HEK293T (cell line): ENCODE results near the gene SPPL3.

Source experiments
- BHLHE40 ChIP-seq: fragments of 450-650 bp; IDR thresholded peaks from 2 replicates; pipeline ENCODE4 v1.6.1; 2016; ENCODE audit warnings: mild to moderate bottlenecking, moderate library complexity, borderline replicate concordance
- ELF4 ChIP-seq: fragments of 450-650 bp; IDR thresholded peaks from 2 replicates; pipeline ENCODE4 v1.6.1; 2017; ENCODE audit warnings: antibody characterized with exemption
- FOXA1 ChIP-seq: fragments of 450-650 bp; IDR thresholded peaks from 2 replicates; pipeline ENCODE4 v1.6.1; 2016; ENCODE audit warnings: mild to moderate bottlenecking
- FOXK2 ChIP-seq: fragments of 450-650 bp; IDR thresholded peaks from 2 replicates; pipeline ENCODE4 v1.6.1; 2016; ENCODE audit warnings: mild to moderate bottlenecking
- FOXM1 ChIP-seq: fragments of 450-650 bp; IDR thresholded peaks from 2 replicates; pipeline ENCODE4 v1.6.1; 2017; ENCODE audit warnings: mild to moderate bottlenecking, borderline replicate concordance
- HDGF ChIP-seq: fragments of 450-650 bp; IDR thresholded peaks from 2 replicates; pipeline ENCODE4 v1.6.1; 2017; ENCODE audit warnings: antibody characterized with exemption, borderline replicate concordance
- LEF1 ChIP-seq: fragments of 450-650 bp; IDR thresholded peaks from 2 replicates; pipeline ENCODE4 v1.6.1; 2017; ENCODE audit warnings: mild to moderate bottlenecking, borderline replicate concordance
- PKNOX1 ChIP-seq: fragments of 450-650 bp; IDR thresholded peaks from 2 replicates; pipeline ENCODE4 v1.6.1; 2016
- SP1 ChIP-seq: fragments of 450-650 bp; IDR thresholded peaks from 2 replicates; pipeline ENCODE4 v1.6.1; 2017
- SUZ12 ChIP-seq: fragments of 450-650 bp; IDR thresholded peaks from 2 replicates; pipeline ENCODE4 v1.6.1; 2016; ENCODE audit warnings: mild to moderate bottlenecking

- TF ChIP-seq SP1 (no peak), FOXA1 (no peak), SUZ12 (no peak), FOXM1 (no peak), BHLHE40 (no peak), PKNOX1 (no peak), ELF4 (no peak), HDGF (no peak), FOXK2 (no peak), LEF1 (no peak)
Measured at GRCh38 chr12:120790114-120790513, 114.0 kb downstream of the SPPL3 start.
